Cortex of kidney (tissue), 1 donor: ENCODE measurements around the gene ALDH7A1.

Experiments
- DNase-seq: peaks from one replicate; lab custom pipeline; 2025; lab: John Stamatoyannopoulos, UW

Gene ALDH7A1

DNA sequence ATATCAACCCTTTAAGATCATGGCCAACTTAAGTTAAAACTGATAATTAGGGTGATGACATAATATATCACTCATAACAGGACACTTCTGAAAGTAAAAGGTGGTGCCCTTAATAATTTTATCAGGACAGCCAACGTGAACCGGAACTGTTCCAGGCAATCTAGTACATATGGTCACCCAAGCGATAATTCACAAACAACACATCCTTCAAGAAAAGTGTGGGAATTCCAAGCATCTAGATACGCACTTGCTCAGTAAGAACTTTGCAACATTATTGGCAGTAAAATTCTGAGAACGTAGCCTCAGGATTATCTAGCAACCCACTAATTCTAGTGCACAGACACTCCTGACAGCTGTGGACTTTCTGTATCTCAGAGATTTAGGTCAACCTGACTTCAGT lies 85.7 kb downstream of the ALDH7A1 start:
- no peak for DNase-seq

DNA sequence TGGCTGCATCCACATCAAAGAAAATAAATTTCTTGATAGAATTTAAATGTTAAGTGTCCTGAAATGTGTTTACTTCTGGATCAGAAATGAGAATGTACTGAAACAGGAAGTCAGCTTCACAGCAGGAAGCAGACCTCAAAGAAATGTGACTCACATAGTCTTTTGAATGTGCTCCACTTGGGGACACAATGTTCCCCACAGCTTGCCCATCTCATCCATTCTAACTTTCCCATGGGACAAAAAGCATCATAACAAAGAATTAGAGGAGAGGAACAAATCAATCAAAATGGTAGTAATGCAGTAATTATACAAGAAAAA lies 86.1 kb downstream of the ALDH7A1 start:
- no peak for DNase-seq

DNA sequence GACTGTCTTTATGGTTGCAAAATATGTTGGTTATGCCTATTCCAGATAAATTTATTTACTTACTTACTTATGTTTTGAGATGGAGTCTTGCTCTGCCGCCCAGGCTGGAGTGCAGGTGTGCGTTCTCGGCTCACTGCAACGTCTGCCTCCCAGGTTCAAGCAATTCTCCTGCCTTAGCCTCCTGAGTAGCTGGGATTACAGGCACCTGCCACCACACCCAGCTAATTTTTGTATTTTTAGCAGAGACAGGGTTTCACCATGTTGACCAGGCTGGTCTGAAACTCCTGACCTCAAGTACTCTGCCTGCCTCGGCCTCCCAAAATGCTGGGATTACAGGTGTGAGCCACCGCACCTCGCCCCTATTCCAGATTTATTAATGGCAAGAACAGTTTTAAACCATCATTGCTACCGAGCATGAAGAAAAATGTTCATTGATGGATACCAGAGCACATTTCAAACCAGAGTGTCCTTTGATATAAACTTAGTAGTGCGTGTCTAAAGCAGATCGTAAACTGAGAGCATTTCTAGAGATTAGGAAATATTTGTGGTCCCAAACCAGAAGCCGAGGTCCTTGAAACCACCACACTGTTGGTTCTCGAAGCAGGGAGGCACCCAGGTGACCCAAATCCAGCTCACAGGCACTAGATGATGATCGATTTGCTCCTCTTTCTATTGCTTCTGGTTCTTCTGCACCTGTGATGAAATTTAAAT lies 86.6 kb downstream of the ALDH7A1 start:
- DNase-seq: no peak

GRCh38 chr5:126506079-126506478 lies 88.9 kb downstream of the ALDH7A1 start:
- DNase-seq: no peak

DNA sequence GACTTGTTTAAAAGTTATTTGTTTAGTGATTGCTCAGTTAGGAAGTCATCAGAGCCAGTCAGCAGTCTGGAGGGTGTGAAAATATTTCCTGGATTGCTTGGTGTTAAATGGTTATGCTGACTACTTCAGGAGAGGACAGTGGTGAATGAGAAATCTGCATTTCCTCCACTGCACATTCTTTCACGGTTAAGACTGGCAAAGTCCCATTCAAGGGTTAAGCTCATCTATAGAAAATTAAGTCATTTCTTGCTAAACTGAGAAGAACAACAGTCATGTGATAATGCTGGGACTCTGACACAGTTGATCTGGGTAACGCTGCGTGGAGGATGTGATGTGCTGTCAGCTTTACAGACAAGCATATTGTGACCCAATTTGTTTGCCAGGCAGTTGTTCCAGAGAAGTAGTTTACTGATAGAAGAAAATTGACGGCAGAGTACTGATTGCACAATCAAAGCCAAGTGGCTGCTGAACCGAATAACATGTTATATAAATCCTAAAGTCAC lies 91.4 kb downstream of the ALDH7A1 start:
- no peak for DNase-seq

DNA sequence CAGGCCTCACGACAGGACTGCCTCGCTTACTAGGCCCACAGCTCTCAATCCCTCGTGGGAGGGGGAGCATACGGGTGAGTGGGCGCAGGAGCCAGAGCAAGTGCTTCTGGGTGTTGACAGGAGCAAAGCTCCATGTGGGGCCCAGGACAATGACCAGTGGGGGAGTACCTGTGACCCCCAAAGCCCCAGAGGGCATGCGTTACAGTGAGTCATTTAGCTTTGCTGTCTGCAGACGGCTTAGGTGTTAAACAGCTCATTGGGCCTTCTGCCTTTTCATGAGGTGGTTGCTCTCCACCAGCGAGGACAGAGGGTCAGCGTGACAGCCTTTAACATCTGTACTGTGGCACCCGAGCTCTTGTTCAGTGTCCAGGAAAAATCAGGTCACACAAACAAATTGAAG lies 93.6 kb downstream of the ALDH7A1 start:
- no peak for DNase-seq

DNA sequence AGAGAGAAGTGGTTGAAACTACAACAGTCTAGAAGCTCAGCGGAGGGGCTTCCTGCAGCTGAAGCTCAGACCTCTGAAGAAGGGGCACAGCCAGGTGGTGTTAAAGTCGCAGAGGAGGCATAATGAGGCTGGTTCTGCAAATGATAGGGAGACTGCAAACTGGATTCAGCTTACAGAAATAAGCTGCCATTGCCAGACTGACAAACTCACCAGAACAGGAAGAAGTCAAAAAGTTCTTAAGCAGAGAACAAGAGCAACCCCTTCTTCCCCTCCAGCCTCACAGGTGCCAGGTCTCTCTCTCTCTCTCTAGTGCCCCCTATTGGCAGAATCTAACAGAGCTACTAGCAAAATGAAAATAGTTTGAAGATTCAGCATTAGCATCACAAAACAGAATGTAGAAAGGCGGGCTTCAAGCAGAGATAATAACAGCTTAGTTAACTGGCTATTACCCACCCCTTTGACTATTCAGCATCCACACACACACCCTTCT lies 95.1 kb downstream of the ALDH7A1 start:
- DNase-seq: no peak

- no peak for DNase-seq
These were observed 95.7 kb downstream of the ALDH7A1 start for GRCh38 chr5:126499278-126499677.

DNA sequence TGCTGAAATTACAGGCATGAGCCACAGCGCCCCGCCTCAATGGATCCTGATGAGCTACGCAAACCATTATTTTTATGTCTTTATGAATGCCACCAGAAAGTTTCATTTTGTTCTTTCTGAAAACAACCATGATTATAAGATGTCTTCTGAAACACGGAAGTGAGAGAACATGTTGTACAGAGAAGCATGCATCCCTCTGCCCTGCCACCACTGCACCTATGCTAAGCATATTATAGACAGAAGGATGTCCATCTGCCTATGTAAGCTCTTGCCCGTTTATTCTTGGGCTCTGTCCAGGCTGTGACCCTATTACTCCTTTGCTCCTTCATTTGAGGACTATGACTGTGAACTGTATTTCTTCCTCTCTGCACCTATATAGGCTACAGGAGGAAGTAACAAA lies 97.5 kb downstream of the ALDH7A1 start:
- no peak for DNase-seq

GRCh38 chr5:126494393-126494792 lies 100.6 kb downstream of the ALDH7A1 start:
- DNase-seq: no peak

- DNase-seq: no peak
These were observed 102.1 kb downstream of the ALDH7A1 start for GRCh38 chr5:126492939-126493338.

- no peak for DNase-seq
These were observed 104.7 kb downstream of the ALDH7A1 start for GRCh38 chr5:126490167-126490940.

GRCh38 chr5:126488443-126489065 lies 106.5 kb downstream of the ALDH7A1 start:
- DNase-seq: no peak

DNA sequence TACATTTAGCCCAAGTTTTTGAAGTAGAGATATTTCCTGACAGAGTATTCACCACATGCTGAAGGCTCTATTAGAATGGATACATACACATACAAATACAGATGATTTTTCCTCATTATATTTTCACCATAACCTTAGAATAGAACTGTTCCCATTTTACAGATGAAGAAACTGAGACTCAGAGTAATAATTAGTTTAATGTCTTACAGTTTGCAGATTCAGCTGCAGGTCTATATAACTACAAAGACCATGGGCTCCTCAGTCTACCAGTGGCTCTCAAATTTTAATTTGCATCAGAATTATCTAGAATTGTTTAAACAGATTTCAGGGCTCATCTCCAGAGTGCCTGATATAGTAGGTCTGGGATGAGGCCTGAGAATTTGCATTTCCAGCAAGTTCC lies 107.4 kb downstream of the ALDH7A1 start:
- DNase-seq: no peak

- no peak for DNase-seq
These were observed 108.7 kb downstream of the ALDH7A1 start for GRCh38 chr5:126486332-126486731.

GRCh38 chr5:126484253-126484652 lies 110.8 kb downstream of the ALDH7A1 start:
- DNase-seq: no peak

GRCh38 chr5:126483156-126483555 lies 111.9 kb downstream of the ALDH7A1 start:
- no peak for DNase-seq

DNA sequence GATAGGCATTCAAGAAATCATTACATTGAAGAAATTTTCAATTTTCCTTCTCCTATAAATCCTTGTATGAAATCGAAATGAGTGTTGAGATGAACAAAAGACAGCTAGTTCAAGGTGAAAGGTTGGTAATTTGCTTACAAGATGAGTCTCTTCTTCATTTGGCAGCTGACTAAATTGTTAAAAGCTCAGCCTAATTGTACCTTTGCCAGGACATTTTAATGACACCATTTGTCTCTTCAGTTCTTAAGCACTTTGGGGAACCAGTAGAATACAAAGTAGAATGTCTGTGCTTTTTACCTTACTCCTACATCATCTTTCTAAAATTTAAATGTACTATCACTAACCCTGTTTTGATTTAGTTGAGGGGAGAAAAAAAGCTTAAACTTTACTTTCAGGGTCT lies 112.4 kb downstream of the ALDH7A1 start:
- DNase-seq: no peak

GRCh38 chr5:126481243-126481642 lies 113.8 kb downstream of the ALDH7A1 start:
- no peak for DNase-seq
